Gastrocnemius medialis (tissue), 4 donors: ENCODE data around the gene PLD4.

ENCODE experiments used
- POLR2A ChIP-seq, 2 donors: fragments of 450-650 bp; IDR thresholded peaks; one replicate each; pipeline ENCODE4 v1.6.1; 2017; ENCODE audit warnings: antibody characterized with exemption in 2 of 2, mild to moderate bottlenecking in 2 of 2, moderate library complexity in 2 of 2
- TF ChIP-seq, protein P1 (sequence below), 5 experiments: fragments of 450-650 bp in 3 of 5; fragments of 200-600 bp in 2 of 5; sonication (generic) in 2 of 5; IDR thresholded peaks in 4 of 5; conservative IDR thresholded peaks in 1 of 5; 1 replicate in 4 of 5; 2 replicates in 1 of 5; pipeline ENCODE4 v1.5.1; 2016 to 2019; ENCODE audit warnings: antibody characterized with exemption in 5 of 5, mild to moderate bottlenecking in 3 of 5, moderate library complexity in 3 of 5

DNA sequence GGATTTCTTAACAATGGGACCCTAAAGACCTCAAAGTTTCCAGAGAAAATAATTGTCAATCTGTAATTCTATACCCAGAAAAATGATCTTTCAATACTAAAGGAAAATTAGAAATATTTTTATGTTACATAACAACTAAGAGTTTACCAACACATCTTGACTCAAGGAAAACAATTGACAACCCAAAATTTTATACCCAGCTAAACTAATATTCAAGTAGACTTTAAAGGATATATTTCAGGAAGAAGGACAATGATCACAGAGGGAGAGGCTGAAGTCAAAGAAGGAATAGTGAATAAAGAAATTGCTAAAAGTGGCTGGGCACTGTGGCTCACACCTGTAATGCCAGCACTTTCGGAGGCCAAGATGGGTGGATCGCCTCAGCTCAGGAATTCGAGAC lies 12.6 kb upstream of the PLD4 start:
- TF ChIP-seq POLR2A (IDR thresholded peaks at IDR 0.05), result no peak
- TF ChIP-seq, protein P1, sequence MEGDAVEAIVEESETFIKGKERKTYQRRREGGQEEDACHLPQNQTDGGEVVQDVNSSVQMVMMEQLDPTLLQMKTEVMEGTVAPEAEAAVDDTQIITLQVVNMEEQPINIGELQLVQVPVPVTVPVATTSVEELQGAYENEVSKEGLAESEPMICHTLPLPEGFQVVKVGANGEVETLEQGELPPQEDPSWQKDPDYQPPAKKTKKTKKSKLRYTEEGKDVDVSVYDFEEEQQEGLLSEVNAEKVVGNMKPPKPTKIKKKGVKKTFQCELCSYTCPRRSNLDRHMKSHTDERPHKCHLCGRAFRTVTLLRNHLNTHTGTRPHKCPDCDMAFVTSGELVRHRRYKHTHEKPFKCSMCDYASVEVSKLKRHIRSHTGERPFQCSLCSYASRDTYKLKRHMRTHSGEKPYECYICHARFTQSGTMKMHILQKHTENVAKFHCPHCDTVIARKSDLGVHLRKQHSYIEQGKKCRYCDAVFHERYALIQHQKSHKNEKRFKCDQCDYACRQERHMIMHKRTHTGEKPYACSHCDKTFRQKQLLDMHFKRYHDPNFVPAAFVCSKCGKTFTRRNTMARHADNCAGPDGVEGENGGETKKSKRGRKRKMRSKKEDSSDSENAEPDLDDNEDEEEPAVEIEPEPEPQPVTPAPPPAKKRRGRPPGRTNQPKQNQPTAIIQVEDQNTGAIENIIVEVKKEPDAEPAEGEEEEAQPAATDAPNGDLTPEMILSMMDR (IDR thresholded peaks at IDR 0.05 in 4 of 5, conservative IDR thresholded peaks at IDR 0.05 in 1 of 5), result no peak
